Measurements from ENCODE around the gene CSF1R. TPM values are rescaled to one million over a fixed set of nuclear protein-coding genes. Genes with fewer than 3 reads are reported as not detected.

Gene CSF1R
- total and polyA plus RNA-seq, 8 donors: 3.0 to 235 (median 25.2) TPM

- intact Hi-C loops (cut with DNase I; ENCODE audit: low total_unique reads): no loop called here
- H3K9me3 ChIP-seq: no peaks in the 10 kb centered on the region
- TF ChIP-seq POLR2AphosphoS5 (IDR thresholded peaks at IDR 0.05) (no peak), CTCF (IDR thresholded peaks at IDR 0.05) (no peak), EP300 (IDR thresholded peaks at IDR 0.05) (no peak), POLR2A (IDR thresholded peaks at IDR 0.05) (no peak)
- H3K4me3 ChIP-seq: no peak overlapping the region
- H3K27me3 ChIP-seq: no peaks in the 10 kb centered on the region
- WGBS, 5 donors: 88 to 91% (median 90%) methylated on average over 7 of the region's 7 CpGs
- DNase-seq: peak in 1 of 2 donors; percentile 13
- H3K4me1 ChIP-seq: peaks cover 0 to 11% (median 0%) of the 10 kb centered on the region in 4 donors
- no peak overlapping the region for H3K27ac ChIP-seq
- peaks cover 0 to 6% (median 0%) of the 10 kb centered on the region in 4 donors for H3K36me3 ChIP-seq
Observed at GRCh38 chr5:150078802-150079689, 7.3 kb downstream of the CSF1R start.

GRCh38 chr5:150077996-150078801 lies 8.2 kb downstream of the CSF1R start:
- Histone ChIP-seq H3K4me1 (peaks cover 0 to 11% (median 0%) of the 10 kb centered on the region in 4 donors), H3K36me3 (peaks cover 0 to 6% (median 0%) of the 10 kb centered on the region in 4 donors), H3K27ac (no peak overlapping the region), H3K27me3 (no peaks in the 10 kb centered on the region), H3K4me3 (no peak overlapping the region), H3K9me3 (no peaks in the 10 kb centered on the region)
- peak in 1 of 2 donors; percentile 17 for DNase-seq
- WGBS, 5 donors: 78 to 89% (median 86%) methylated on average over 5 to 8 of the region's 8 CpGs
- intact Hi-C loops (cut with DNase I; ENCODE audit: low total_unique reads): no loop called here
- TF ChIP-seq CTCF (IDR thresholded peaks at IDR 0.05) (no peak), POLR2A (IDR thresholded peaks at IDR 0.05) (no peak), EP300 (IDR thresholded peaks at IDR 0.05) (no peak), POLR2AphosphoS5 (IDR thresholded peaks at IDR 0.05) (no peak)

- H3K9me3 ChIP-seq: no peaks in the 10 kb centered on the region
- no peak overlapping the region for H3K27ac ChIP-seq
- 82 to 90% (median 88%) methylated on average over 8 of the region's 8 CpGs for WGBS, 5 donors
- intact Hi-C loops (cut with DNase I; ENCODE audit: low total_unique reads): no loop called here
- peaks cover 0 to 6% (median 0%) of the 10 kb centered on the region in 4 donors for H3K36me3 ChIP-seq
- peak in 1 of 2 donors; percentile 5 for DNase-seq
- TF ChIP-seq EP300 (IDR thresholded peaks at IDR 0.05): no peak
- TF ChIP-seq POLR2AphosphoS5 (IDR thresholded peaks at IDR 0.05): no peak
- no peak for TF ChIP-seq CTCF (IDR thresholded peaks at IDR 0.05)
- TF ChIP-seq POLR2A (IDR thresholded peaks at IDR 0.05): no peak
- H3K4me1 ChIP-seq: peaks cover 0 to 10% (median 0%) of the 10 kb centered on the region in 4 donors
- H3K27me3 ChIP-seq: no peaks in the 10 kb centered on the region
- H3K4me3 ChIP-seq: no peak overlapping the region
Observed at GRCh38 chr5:150077060-150077459, 9.3 kb downstream of the CSF1R start.

- WGBS, 5 donors: 86 to 92% (median 89%) methylated on average over 4 of the region's 4 CpGs
- TF ChIP-seq POLR2A (IDR thresholded peaks at IDR 0.05): no peak
- TF ChIP-seq EP300 (IDR thresholded peaks at IDR 0.05): no peak
- TF ChIP-seq CTCF (IDR thresholded peaks at IDR 0.05): no peak
- no peak for TF ChIP-seq POLR2AphosphoS5 (IDR thresholded peaks at IDR 0.05)
- Histone ChIP-seq H3K36me3 (peaks cover 0 to 6% (median 0%) of the 10 kb centered on the region in 4 donors), H3K4me3 (no peak overlapping the region), H3K9me3 (no peaks in the 10 kb centered on the region), H3K4me1 (no peaks in the 10 kb centered on the region), H3K27me3 (no peaks in the 10 kb centered on the region), H3K27ac (no peak overlapping the region)
- intact Hi-C loops (cut with DNase I; ENCODE audit: low total_unique reads): no loop called here
- DNase-seq: peak in 1 of 2 donors; percentile 16
Observed at GRCh38 chr5:150075806-150076205, 10.5 kb downstream of the CSF1R start.

All from stomach (tissue), 9 donors.